K562 (cell line): ENCODE results near the gene GNAL. TPM values are rescaled to one million over a fixed set of nuclear protein-coding genes. Genes with fewer than 3 reads are reported as not detected.

Experiments
- DACH1 ChIP-seq: fragments of 450-650 bp; IDR thresholded peaks from 2 replicates; pipeline ENCODE4 v1.6.1; 2018; ENCODE audit not compliant: partially characterized antibody
- RAD21 ChIP-seq, 2 experiments: fragments of 250-450 bp in 1 of 2; fragments of 450-650 bp in 1 of 2; sonication (Bioruptor Pico) in 1 of 2; formaldehyde crosslinking in 1 of 2; IDR thresholded peaks in 1 of 2; conservative IDR thresholded peaks in 1 of 2; 2 replicates each; pipeline versions ENCODE4 v1.4.0 to v1.8.0; 2020 to 2022; ENCODE audit warnings: mild to moderate bottlenecking in 2 of 2, moderate library complexity in 1 of 2
- RBM39 ChIP-seq: fragments of 200-400 bp; formaldehyde crosslinking; optimal IDR thresholded peaks from 2 replicates; pipeline ENCODE3; 2018; ENCODE audit warnings: low read depth, low read length
- REST ChIP-seq, 2 experiments: fragments of 450-650 bp; formaldehyde crosslinking in 1 of 2; IDR thresholded peaks; 2 replicates each; pipeline versions ENCODE4 v1.4.0 to v1.6.1; 2014 to 2020; ENCODE audit warnings: mild to moderate bottlenecking in 2 of 2, borderline replicate concordance in 1 of 2, low read depth in 1 of 2
- SUPT5H ChIP-seq: fragments of 450-650 bp; IDR thresholded peaks from 2 replicates; pipeline ENCODE4 v1.6.1; 2016
- TAF1 ChIP-seq: IDR thresholded peaks from 2 replicates; pipeline ENCODE4 v1.6.1; 2011; ENCODE audit warnings: mild to moderate bottlenecking, low read length, moderate library complexity; ENCODE audit not compliant: insufficient read depth, control insufficient read depth, severe bottlenecking; ENCODE audit errors: extremely low read depth
- polyA plus RNA-seq, 8 experiments: library from polyadenylated mRNA; depleted of rRNA in 4 of 8; stranded (reverse) in 5 of 8; unstranded in 3 of 8; fragments of >200 nt; fragmentation: Nextera tagmentation in 2 of 8; fragmentation: Illumina TruSeq in 1 of 8; extraction: Ambion mirVana in 2 of 8; extraction: Trizol in 1 of 8; gene quantifications; 2 replicates each; pipeline versions ENCODE4 v1.2.1 to v1.2.3, GENCODE V29; 2011 to 2014; ENCODE audit warnings: inconsistent platforms in 1 of 8, missing spikeins in 1 of 8
- total RNA-seq, 7 experiments: library from RNA; depleted of rRNA in 6 of 7; stranded (reverse); fragments of >200 nt in 6 of 7; fragmentation: Illumina TruSeq in 2 of 7; extraction: Trizol in 2 of 7; gene quantifications; 2 replicates each; pipeline versions ENCODE4 v1.2.1 to v1.2.3, GENCODE V29; 2011 to 2021; ENCODE audit warnings: low replicate concordance in 1 of 7

GNAL gene
- total and polyA plus RNA-seq, 9 of the 15 experiments (the other 6 are each of a cell fraction or from before 2014, with no cell fraction given): under 0.01 to 0.10 (median 0.01) TPM; not detected in 5

DNA sequence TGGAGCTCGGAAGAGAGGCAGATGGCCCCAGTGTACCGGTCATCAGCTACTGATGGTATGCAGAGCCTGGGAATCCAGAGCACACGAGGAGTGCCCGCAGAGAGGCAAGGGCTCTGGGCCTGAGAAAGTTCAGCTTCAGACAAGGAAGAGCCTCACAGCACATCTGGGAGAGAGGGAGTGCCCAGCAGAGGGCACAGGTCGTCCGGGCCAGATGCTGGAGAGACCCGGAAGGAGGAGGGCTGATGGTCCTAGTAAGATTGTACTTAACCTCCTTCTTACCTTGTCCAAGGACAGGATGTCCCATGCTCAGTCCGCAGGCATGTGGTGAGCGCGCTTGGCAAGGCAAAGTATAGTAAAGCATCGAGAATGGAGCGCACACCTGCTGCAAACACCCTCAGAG, 137.8 kb downstream of the GNAL start (continued):
- TF ChIP-seq REST (IDR thresholded peaks at IDR 0.05; ENCODE audit: borderline replicate concordance): peak; percentile 14; the same call in 1 of the 2 replicates
- TF ChIP-seq REST (CRISPR knock-in tag; IDR thresholded peaks at IDR 0.05; ENCODE audit: low read depth): no peak
- TF ChIP-seq TAF1: no peak
- no peak for TF ChIP-seq RBM39
- peak in 1 of 2 experiments; percentile 46; a peak in 2 of 4 replicates for TF ChIP-seq RAD21 (CRISPR knock-in tag; conservative IDR thresholded peaks at IDR 0.05 in 1 of 2, IDR thresholded peaks at IDR 0.05 in 1 of 2)
- TF ChIP-seq SUPT5H: no peak
- TF ChIP-seq DACH1: no peak
